NCI-H526 (cell line): ENCODE data around the gene TMEM63A.
A peak's percentile ranks its signal among the peaks of the same experiment; 100 is the strongest.
"Not testable (repeated sequence)": the region's sequence is repeated elsewhere in the genome, so short reads cannot be mapped to it uniquely, and the experiment has no call there.

Experiments
- DNase-seq, 2 experiments: peaks; one replicate each; lab custom pipeline; 2025; lab: John Stamatoyannopoulos, UW

TMEM63A gene

GRCh38 chr1:225819346-225820192 is 62.6 kb downstream of the TMEM63A start:
- no peak for DNase-seq

GRCh38 chr1:225818229-225818628 is 64.0 kb downstream of the TMEM63A start:
- DNase-seq: no peak

GRCh38 chr1:225817611-225818061 is 64.5 kb downstream of the TMEM63A start:
- no peak for DNase-seq

GRCh38 chr1:225816643-225817538 is 65.3 kb downstream of the TMEM63A start:
- DNase-seq: no peak

- DNase-seq: no peak
Measured at GRCh38 chr1:225815526-225816178, 66.5 kb downstream of the TMEM63A start.

DNA sequence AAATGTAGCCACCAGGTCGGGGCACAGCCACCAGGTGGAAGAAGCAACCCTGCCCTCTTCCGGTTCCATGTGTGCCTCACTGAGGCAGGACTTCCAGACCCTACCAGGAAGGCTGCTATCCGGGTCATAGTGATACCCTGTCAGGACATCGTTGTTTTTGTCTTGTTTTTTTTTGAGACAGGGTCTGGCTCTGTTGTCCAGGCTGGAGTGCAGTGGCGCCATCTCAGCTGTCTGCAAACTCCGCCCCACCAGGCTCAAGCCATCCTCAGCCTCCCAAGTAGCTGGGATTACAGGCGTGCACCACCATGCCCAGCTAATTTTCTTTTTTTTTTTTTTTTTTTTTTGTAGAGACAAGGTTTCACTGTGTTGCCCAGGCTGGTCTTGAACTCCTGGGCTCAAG is 67.1 kb downstream of the TMEM63A start:
- not testable (repeated sequence) for DNase-seq

GRCh38 chr1:225814381-225814780 is 67.8 kb downstream of the TMEM63A start:
- no peak for DNase-seq

DNA sequence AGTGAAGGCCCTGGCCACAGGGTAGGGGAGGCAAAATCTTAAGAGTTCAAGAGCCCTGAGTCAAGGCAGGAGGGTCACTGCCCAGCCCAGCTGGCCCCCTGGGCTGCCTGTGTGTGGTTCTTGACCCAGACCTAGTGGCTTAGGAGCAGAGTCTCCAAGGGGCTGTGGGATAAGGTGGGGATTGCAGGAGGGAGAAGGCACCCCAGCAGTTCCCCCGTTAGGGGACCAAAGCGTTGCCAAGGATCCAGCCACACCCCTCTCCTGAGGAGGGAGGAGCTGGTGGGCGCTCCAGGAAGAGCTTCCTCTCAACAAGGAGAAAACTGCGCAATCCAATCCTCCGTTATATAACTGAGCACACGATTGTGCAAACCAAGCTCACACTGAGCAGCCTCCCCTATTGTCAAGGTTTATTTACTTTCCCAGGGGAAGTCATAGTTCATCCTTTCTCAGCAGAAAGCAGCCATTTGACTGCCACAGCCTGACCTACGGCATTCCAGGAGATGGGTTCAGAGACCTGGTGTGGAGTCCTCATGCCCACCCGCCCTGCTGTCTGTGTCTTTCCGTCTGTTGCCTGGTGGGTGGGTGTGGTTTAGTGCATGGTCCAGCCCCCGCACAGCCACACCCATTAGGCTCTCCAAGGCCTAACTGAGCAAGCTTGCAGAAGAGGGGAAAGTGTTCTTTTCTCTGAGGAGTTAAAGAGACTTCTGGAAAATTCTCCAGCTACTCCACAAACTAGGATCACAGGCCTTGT is 68.8 kb downstream of the TMEM63A start:
- peak in 1 of 2 experiments; percentile 4 for DNase-seq

DNA sequence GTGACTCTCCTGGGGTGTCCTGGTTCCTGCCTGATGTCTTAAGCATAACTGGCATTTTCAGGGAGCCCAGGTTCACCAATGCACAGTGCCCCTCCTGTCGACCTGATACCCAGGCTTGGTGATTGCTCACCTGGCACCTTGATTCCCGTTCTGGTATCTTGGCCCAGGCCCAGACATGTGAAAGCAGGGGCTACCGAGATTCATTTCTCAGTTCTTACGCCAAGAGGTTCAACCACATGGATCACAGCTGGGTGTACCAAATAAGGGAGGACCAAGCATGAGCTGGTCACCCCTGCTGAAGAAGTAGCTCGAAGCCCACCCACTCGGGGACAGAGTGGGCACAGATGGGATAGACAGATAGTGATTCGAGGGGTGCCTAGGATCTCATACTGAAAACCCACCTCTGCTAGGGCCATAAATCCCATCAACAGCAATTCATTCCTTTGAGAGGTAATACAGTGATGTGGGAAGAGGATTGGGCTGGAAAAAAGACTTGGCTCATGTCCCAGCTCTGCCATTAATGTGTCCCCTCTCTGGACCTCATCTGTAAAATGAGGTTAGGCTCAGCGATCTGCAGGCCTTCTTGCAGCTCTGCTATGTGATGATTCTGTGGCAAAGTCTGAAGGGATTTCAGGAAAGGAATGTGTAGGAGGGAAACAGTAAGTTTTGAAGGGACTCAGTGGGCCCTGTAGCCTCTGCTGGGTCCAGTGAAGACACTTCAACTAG is 69.5 kb downstream of the TMEM63A start:
- no peak for DNase-seq

DNA sequence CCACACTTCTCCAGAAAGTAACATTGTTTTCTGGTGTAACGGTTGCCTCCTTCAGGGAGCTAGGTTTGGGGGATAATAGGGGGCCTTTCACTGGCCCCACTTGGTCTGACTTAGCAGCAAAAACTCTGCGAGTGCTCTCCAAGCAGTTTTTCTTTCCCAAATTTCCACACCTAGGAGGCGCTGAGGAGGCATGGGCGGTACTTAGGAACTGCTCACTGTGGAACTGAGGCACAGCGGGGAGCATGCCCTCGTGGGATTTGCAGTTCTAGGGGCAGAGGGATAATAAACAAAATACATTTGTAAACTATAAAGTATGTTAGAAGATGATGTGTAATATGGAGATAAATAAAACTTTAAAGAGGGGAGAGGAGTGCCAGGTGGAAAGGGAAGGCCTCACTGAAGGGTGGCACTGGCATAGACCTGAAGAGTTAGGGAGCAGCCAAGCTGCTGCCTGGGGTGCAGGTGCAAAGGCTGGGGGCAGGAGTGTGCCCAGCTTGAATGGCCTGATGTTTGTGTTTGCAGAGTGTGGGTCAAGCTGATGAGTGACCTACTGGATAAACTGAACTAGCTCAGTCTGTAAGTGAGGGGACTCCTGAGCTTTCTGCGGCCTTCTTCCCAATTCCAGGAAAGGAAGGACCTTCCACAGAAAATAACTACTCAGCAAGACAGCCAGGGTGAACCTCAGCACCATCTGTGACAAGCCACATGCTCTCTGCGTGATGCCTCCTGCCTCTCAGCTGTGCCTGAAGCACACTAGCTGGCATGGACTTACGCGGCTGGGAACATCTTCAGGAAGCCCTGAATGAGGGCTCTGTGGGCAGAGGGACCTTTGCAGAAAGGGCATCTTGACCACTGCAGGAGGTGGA is 70.3 kb downstream of the TMEM63A start:
- no peak for DNase-seq

DNA sequence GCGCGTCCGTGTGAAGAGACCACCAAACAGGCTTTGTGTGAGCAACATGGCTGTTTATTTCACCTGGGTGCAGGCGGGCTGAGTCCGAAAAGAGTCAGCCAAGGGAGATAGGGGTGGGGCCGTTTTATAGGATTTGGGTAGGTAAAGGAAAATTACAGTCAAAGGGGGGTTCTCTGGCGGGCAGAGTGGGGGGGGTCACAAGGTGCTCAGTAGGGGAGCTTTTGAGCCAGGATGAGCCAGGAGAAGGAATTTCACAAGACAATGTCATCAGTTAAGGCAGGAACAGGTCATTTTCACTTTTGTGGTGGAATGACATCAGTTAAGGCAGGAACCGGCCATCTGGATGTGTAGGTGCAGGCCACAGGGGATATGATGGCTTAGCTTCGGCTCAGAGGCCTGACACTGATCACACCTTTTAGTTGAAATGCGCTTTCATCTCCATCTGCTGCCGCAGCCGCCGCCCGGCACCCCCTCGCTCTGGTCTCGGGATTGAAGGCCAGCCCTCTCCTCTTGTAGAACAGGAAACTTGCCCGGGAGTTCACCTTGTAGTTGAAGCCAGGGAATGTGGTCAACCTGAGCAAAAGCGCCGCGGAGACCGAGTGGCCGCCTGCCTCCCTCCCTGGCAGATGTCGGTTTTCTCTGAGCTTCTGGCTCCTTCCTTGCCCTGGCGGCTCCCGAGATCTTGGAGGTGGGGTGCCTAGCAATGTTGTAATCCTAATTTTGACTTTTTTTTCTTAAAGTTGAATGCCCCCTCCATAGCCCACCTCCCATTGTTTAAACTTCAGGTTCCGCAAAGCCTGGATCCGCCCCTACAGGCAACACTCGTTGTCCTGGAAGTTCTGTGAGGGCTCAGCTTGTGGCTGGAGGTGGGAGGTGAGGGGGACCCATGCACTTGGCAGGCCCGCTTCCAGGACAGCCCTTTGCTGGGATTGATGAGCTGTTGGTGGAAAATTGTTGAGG is 71.3 kb downstream of the TMEM63A start:
- DNase-seq: not testable (repeated sequence)

- peak; percentile 48 to 87 for DNase-seq
Measured at GRCh38 chr1:225809842-225810578, 72.2 kb downstream of the TMEM63A start, which contains the start of gene EPHX1. Gene EPHX1, plus strand, starts transcription at chr1:225810124. Its CDS starts 18,606 bp downstream, at chr1:225828730.

DNA sequence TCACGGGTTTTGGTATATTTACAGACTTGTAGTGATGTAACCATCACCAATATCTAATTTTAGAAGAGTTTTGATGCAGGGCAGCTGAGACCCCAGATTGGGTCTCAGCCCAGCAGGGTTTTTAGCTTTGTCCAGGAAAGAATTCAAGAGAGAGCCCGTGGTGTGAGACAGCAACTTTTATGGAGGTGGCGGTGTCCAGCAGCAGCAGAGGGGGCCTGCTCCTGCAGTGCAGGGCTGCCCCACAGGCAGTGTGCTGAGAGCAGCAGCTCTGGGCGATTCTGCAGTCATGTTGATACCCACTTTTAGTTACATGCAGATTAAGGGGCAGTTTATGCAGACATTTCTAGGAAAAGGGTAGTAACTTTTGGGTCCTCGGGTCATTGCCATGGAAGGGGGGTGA is 74.0 kb downstream of the TMEM63A start:
- DNase-seq: no peak

DNA sequence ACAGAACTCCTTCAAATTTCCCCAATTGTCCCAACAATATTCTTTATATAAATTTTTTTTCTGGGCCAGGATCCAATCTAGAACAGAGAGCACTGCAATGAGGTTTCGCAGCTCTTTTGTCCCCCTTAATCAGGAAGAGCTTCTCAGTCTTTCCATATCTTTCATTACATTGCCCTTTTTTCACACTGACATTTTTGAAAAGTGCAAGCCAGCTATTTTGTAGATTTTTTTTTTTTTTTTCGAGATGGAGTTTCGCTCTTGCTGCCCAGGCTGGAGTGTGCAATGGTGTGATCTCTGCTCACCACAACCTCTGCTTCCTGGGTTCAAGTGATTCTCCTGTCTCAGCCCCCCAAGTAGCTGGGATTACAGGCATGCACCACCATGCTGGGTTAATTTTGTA is 75.4 kb downstream of the TMEM63A start:
- not testable (repeated sequence) for DNase-seq

DNA sequence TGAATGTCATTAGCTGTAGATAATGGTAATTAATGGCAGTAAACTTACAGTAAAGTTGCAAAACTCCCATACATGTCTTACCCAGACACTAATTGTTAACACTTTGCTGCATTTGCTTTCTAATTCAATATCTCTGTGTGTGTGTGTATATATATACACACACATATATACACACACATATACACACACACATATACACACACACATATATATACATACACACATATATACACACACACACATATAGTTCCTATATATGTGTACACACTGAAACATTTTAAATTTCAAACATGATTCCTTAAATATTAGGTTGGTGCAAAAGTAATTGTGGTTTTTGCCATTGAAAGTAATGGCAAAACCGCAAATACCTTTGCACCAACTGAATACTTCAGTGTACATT is 75.9 kb downstream of the TMEM63A start:
- DNase-seq: no peak

GRCh38 chr1:225801146-225801545 is 81.0 kb downstream of the TMEM63A start:
- DNase-seq: not testable (repeated sequence)

DNA sequence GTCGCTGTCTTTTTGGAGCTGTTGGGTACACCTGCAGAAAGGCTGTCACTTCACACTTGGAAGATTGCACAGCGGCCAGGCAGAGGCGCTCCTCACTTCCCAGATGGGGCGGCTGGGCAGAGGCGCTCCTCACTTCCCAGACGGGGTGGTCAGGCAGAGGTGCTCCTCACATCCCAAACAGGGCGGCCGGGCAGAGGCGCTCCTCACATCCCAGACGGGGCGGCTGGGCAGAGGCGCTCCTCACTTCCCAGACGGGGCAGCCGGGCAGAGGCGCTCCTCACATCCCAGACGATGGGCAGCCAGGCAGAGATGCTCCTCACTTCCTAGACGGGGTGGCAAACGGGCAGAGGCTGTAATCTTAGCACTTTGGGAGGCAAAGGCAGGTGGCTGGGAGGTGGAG is 86.1 kb downstream of the TMEM63A start:
- DNase-seq: not testable (repeated sequence)
